Lower leg skin (tissue), 4 donors: ENCODE measurements around the gene C6orf15. TPM values are rescaled to one million over a fixed set of nuclear protein-coding genes. Genes with fewer than 3 reads are reported as not detected.
A peak's percentile ranks its signal among the peaks of the same experiment; 100 is the strongest.

Experiments used
- DNase-seq, 2 donors: peaks; one replicate each; pipeline ENCODE4 v3.0.0-alpha.2; 2019; ENCODE audit warnings: low spot score in 2 of 2
- H3K4me3 ChIP-seq: fragments of 200-600 bp; sonication (generic); 2 replicates; pipeline ENCODE4 v1.5.1; 2017; ENCODE audit warnings: mild to moderate bottlenecking, low read depth; ENCODE audit not compliant: poor library complexity, severe bottlenecking
- POLR2A ChIP-seq, 2 donors: fragments of 450-650 bp; IDR thresholded peaks; one replicate each; pipeline ENCODE4 v1.6.1; 2016 to 2017; ENCODE audit warnings: antibody characterized with exemption in 2 of 2, mild to moderate bottlenecking in 1 of 2, moderate library complexity in 1 of 2
- WGBS, 2 donors: methylation state at CpG; one replicate each; pipeline ENCODE4 v1.1.5; 2018; 5-methylcytosine and 5-hydroxymethylcytosine counted together
- intact Hi-C: fragments of 100-400 bp; cut with DNase I; formaldehyde crosslinking; loops from one replicate; pipeline ENCODE4 v1.15.0; 2023; ENCODE audit warnings: low total_unique reads
- total RNA-seq, 4 donors: library from RNA; depleted of rRNA; stranded (reverse); fragments of >200 nt; gene quantifications; one replicate each; pipeline ENCODE4 v1.1.0, GENCODE V29; 2016
- TF ChIP-seq, protein P1 (sequence below), 3 donors: fragments of 450-650 bp; IDR thresholded peaks; one replicate each; pipeline ENCODE4 v1.5.1; 2016; ENCODE audit warnings: antibody characterized with exemption in 3 of 3, mild to moderate bottlenecking in 3 of 3, moderate library complexity in 2 of 3

C6orf15 gene
- total RNA-seq, 4 donors from 2014 or later = 7.5 to 20.2 (median 15.2) TPM

DNA sequence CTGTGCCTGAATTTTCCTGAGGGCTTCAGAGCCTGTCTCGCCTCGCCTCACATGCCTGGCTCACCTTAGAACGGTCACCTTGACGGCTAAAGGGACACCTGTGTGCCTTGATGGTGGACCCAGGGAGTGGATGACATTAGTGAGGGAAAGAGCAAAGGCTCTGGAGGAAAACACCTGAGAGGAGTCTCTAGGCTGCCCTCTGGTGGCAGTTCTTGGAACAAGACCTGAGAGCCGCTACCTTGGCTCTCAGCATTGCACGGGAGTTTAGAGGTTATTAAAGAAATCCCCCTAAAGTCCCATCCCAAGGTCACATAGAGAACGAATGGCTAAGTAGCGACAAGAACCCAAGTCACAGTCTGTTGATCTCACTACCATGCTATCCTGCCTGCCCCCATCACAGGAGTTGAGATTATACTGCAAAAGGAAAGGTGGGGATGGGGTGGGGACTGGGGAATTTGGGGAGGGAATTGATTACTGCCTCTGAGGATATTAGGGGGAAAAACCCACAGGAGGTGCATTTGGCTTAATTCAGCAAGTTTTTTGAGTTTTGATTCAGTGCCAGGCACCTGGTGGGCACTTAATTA is 15.8 kb upstream of the C6orf15 start:
- 6 to 8% methylated on average over 8 of the region's 8 CpGs for WGBS, 2 donors
- no peak overlapping the region for H3K4me3 ChIP-seq
- DNase-seq = peak in 1 of 2 donors; percentile 91
- TF ChIP-seq POLR2A (IDR thresholded peaks at IDR 0.05) = no peak
- TF ChIP-seq, protein P1, sequence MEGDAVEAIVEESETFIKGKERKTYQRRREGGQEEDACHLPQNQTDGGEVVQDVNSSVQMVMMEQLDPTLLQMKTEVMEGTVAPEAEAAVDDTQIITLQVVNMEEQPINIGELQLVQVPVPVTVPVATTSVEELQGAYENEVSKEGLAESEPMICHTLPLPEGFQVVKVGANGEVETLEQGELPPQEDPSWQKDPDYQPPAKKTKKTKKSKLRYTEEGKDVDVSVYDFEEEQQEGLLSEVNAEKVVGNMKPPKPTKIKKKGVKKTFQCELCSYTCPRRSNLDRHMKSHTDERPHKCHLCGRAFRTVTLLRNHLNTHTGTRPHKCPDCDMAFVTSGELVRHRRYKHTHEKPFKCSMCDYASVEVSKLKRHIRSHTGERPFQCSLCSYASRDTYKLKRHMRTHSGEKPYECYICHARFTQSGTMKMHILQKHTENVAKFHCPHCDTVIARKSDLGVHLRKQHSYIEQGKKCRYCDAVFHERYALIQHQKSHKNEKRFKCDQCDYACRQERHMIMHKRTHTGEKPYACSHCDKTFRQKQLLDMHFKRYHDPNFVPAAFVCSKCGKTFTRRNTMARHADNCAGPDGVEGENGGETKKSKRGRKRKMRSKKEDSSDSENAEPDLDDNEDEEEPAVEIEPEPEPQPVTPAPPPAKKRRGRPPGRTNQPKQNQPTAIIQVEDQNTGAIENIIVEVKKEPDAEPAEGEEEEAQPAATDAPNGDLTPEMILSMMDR (IDR thresholded peaks at IDR 0.05) = no peak
- intact Hi-C loops = no loop called here

DNA sequence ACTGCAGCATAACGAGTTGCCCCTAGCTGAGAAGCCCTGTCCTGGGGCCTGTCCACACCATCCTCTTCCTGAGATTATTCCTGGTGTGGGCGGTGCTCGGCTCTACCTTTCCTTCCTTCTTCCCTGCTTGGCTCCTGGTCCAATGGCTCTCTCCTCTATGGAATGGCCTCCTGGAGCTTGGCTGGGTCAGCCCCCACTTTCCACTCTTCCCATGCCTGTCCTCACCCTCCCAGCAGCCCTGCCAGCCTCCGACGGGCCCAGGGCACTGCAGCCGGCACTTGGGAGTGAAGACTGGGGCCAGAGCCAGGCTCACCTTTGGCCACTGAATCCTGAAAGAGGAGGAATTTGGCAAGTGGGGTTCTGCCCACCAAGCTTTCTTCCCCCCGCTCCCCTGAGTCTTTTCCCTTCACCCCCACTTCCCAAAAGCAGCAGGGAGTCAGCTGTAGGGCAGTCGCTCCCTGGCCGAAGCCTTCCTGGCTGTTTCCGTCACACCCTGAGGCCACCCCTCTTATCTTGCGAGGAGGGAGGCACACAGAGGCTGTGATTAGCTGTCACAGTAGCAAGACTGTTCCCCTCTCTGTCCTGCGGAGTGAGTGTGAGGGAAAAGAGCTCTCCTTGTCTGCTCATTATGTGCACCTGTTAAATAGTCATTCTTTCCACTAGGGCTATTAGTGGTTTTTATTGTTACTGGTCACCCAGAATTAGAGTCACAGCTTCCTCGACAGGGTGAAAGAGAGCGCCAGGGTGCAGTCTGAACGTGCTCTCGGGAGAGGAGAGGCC is 14.2 kb upstream of the C6orf15 start:
- no peak for TF ChIP-seq POLR2A (IDR thresholded peaks at IDR 0.05)
- TF ChIP-seq, protein P1 (IDR thresholded peaks at IDR 0.05) = no peak
- 65 to 70% methylated on average over 16 of the region's 16 CpGs for WGBS, 2 donors
- H3K4me3 ChIP-seq = no peak overlapping the region
- no peak for DNase-seq
- intact Hi-C loops = no loop called here

DNA sequence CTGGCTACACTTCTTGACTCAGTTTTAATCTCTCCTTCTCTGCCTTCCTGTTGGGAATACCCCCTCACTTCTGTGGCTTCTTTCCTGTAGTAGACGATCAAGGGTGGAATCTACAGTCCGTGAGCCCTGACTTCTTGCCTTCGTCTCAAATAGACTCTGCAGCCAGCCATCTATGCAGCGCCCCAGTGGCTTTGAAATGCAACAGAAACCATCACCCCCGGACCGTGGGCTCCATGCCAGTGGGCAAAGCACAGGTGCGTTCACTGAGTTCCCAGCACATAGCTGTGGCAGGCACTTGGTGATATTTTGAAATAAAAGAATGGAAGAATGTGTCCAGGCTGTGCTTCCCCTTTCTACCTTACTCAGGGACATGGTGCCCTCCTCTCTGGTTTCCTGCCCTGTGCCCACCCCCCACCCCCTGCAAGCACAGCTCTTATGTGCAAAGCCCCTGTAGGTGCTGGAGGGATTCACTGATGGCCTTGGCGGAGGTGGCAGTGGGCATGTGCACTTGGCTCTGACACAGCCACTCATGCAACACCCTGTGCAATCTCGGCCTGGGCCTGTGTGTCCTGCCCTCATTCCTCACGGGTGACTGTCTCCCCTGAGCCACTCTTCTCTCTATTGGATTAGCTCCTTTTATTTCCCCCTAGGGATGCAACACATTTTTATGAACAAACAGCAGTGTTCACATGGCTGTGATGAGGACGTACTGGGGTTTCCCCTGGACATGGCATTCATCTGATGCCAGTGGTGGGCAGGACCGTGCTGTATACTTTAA is 13.4 kb upstream of the C6orf15 start:
- 40 to 41% methylated on average over 12 of the region's 12 CpGs for WGBS, 2 donors
- TF ChIP-seq, protein P1 (IDR thresholded peaks at IDR 0.05) = no peak
- TF ChIP-seq POLR2A (IDR thresholded peaks at IDR 0.05) = no peak

DNA sequence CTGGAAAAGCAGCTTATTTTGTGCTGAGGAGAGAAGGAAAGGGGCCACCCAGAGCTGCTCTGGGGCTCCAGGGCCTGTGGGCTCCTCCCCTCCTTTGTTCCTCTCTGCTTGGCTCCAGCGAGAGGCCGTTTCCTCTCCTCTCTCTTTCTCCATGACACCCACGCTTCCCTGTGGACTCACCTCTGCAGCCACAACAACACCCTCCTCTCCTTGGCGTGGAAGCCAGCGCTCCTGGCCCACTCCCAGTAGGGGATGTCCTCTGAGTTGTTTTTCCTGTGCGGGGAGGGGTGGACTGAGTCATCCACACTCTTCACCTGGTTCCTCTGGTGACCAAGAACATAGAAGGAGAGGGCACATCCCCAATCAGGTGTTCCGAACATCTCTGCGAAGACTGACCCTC is 12.8 kb upstream of the C6orf15 start:
- intact Hi-C loops = no loop called here
- 25 to 44% methylated on average over 8 of the region's 8 CpGs for WGBS, 2 donors
- TF ChIP-seq, protein P1 (IDR thresholded peaks at IDR 0.05) = no peak
- no peak for TF ChIP-seq POLR2A (IDR thresholded peaks at IDR 0.05)
- H3K4me3 ChIP-seq = no peak overlapping the region
- peak; percentile 60 to 92 for DNase-seq

More for the DNA sequence above, 13.4 kb upstream of the C6orf15 start:
- intact Hi-C loops = no loop called here
- H3K4me3 ChIP-seq = no peak overlapping the region
- DNase-seq = no peak

DNA sequence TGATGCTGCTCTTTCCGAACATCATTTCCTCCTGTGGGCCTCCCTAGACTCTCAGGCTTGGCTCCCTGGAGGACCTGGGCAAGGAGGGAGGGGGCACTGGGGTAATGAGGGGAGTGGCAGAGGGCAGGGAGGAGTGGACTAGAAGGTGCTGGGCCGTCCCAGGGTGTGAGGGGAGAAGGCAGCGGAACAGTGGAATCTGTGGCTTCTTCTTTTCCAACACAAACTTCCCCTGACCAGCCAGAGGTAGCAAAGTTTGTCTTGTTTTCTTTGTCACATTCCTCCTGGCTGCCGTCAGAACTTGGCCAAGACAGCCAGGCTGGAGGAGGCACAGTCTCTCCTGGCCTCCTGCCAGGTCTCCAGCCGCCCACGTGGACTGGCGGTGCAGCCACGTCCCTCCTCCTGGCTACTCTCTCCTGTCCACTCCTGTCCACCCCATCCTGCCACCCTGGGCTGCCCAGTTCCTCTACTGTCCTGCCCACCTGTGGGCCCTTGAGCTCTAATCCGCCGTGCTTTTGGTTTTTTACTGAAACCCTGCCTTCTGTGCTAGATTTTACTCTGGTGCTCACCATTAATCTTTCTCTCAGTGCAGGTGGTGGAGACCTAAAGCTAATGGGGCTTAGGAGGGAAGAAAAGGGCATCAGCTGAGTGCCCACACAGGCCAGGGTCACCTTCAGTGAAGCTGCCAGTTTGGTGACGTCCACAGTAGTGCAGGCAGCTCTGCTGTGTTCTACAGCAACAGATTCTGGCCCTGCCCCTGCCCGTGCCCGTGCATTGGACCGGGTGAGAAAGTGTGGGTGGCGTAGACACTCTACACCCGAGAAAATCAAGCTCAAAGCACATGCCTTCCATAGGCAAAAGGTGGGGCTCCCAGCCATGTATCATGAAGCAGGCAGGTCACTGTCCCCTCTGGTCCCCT is 10.7 kb upstream of the C6orf15 start:
- no peak overlapping the region for H3K4me3 ChIP-seq
- TF ChIP-seq, protein P1 (IDR thresholded peaks at IDR 0.05) = no peak
- TF ChIP-seq POLR2A (IDR thresholded peaks at IDR 0.05) = no peak
- 40 to 49% methylated on average over 16 of the region's 16 CpGs for WGBS, 2 donors
- DNase-seq = no peak
- intact Hi-C loops = no loop called here
